Fibroblast of the aortic adventitia (primary cell): ENCODE measurements around the gene STXBP4. TPM values are rescaled to one million over a fixed set of nuclear protein-coding genes. Genes with fewer than 3 reads are reported as not detected.

Experiments used
- DNase-seq: peaks from one replicate; pipeline ENCODE4 v3.0.0-alpha.2; 2010; ENCODE audit warnings: low read depth
- H3K4me3 ChIP-seq: 2 replicates; pipeline ENCODE4 v1.5.1; 2011; ENCODE audit warnings: low read depth, mild to moderate bottlenecking, control low read depth, low read length, moderate library complexity
- CTCF ChIP-seq: IDR thresholded peaks from 2 replicates; pipeline ENCODE4 v1.5.1; 2011; ENCODE audit warnings: mild to moderate bottlenecking, low read length, control low read depth, inconsistent platforms; ENCODE audit not compliant: insufficient read depth
- total RNA-seq: library from RNA; depleted of rRNA; stranded (reverse); fragments of >200 nt; gene quantifications from 2 replicates; pipeline ENCODE4 v1.2.3, GENCODE V29; 2012; ENCODE audit warnings: low replicate concordance

Gene STXBP4
- total RNA-seq, 1 donor: 32.0 TPM

- no peak overlapping the region for H3K4me3 ChIP-seq
- no peak for TF ChIP-seq CTCF
- DNase-seq: no peak
Measured at GRCh38 chr17:54976316-54976715, 7.8 kb downstream of the STXBP4 start.

DNA sequence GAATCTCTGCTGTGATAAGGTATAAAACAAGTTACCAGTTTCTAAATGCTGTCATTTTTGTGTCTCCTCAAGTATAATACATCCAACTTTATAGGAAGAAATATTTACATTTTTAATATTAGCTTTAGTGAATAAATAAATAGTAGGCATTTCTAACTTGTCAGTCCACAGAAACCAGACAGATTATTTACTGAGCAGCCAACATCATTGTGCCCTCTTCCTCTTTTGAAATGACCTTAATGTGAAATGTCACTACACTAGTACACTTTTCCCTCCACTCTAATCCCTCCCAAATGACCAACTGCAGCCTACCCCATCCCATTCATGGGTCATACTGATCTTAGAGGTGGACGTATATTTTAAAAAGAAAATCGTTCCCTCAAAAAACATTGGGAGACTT lies 9.2 kb downstream of the STXBP4 start:
- H3K4me3 ChIP-seq: no peak overlapping the region
- TF ChIP-seq CTCF: no peak
- no peak for DNase-seq

DNA sequence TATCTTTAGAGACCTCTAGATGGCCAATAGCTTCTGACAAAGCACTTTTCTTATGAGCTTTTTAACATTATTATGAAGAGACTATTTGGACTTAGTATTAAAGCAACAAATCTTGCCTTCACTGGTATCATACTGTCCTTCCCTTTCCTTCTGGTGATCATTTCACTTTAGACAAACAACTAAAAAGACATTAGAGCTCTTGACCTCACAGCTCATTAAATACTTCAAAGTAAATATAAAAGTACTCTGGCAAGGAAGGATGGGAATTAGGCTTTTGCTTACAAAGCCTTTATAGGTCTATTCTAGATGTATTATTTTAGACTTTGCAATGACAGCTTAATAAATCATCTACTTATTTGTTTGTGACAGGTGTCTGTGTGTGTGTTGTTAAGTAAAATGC lies 11.1 kb downstream of the STXBP4 start:
- no peak overlapping the region for H3K4me3 ChIP-seq
- no peak for DNase-seq
- no peak for TF ChIP-seq CTCF

- no peak for DNase-seq
- no peak for TF ChIP-seq CTCF
- H3K4me3 ChIP-seq: no peak overlapping the region
Measured at GRCh38 chr17:54980375-54980774, 11.8 kb downstream of the STXBP4 start.

GRCh38 chr17:54982399-54982798 lies 13.8 kb downstream of the STXBP4 start:
- H3K4me3 ChIP-seq: no peak overlapping the region
- peak; percentile 66 for DNase-seq
- TF ChIP-seq CTCF: no peak

DNA sequence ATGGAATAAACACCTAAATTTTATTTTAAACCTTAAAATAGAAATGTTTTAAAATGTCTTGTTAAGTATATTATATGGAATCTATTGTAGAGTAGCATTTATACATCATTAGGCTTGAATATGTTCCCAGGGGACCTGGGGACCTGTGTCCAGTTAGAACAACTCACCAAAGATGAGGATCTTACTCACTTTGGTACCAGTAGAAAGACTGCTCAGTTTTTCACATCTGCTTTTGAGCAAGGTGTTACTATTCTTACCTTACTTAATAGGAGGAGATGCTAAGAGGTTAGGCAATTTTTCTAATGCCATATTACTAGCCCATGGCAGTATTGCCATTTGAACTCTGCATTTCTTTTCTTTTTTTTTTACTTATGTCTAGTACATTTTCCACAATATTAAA lies 14.7 kb downstream of the STXBP4 start:
- no peak for DNase-seq
- H3K4me3 ChIP-seq: no peak overlapping the region
- TF ChIP-seq CTCF: no peak

DNA sequence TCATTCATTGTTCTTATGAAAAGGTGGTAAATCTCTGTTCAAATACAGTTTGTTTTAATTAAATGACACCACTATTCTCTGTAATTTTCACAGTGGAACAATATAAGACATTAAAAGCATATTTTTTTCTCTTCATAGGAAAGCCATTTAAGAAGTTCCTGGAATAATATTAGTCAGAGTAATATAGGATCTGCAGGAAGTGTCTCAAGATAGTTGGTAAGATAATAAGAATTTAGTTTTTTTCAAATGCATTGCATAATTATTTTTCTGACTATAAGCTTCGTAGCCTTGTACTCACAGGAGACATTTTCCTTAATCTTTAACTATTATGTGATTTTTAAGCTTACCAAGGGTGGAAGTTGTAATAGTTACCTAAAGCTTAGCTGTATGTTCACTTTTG lies 16.9 kb downstream of the STXBP4 start:
- TF ChIP-seq CTCF: no peak

More for the DNA sequence above, 16.9 kb downstream of the STXBP4 start:
- H3K4me3 ChIP-seq: no peak overlapping the region
- DNase-seq: peak; percentile 9
